HEK293 (cell line): ENCODE data around the gene ASCL5.

ENCODE experiments used
- CTCF ChIP-seq: fragments of 450-650 bp; formaldehyde crosslinking; IDR thresholded peaks from 2 replicates; pipeline ENCODE4 v1.5.1; 2016; ENCODE audit warnings: missing biosample characterization, missing genetic modification characterization
- GLI4 ChIP-seq: fragments of 450-650 bp; formaldehyde crosslinking; IDR thresholded peaks from 2 replicates; pipeline ENCODE4 v1.5.1; 2016; ENCODE audit warnings: missing biosample characterization, missing genetic modification characterization
- KLF9 ChIP-seq: fragments of 450-650 bp; formaldehyde crosslinking; IDR thresholded peaks from 2 replicates; pipeline ENCODE4 v1.5.1; 2016; ENCODE audit warnings: missing biosample characterization, missing genetic modification characterization, low read depth
- RBAK ChIP-seq: fragments of 450-650 bp; formaldehyde crosslinking; IDR thresholded peaks from 2 replicates; pipeline ENCODE4 v1.5.1; 2016; ENCODE audit warnings: missing biosample characterization, missing genetic modification characterization
- SETDB1 ChIP-seq: IDR thresholded peaks from one replicate; pipeline ENCODE4 v1.6.1; 2017; ENCODE audit warnings: mild to moderate bottlenecking, low read length, moderate library complexity, mixed read lengths; ENCODE audit not compliant: insufficient read length
- ZBTB8A ChIP-seq: fragments of 450-650 bp; formaldehyde crosslinking; IDR thresholded peaks from 2 replicates; pipeline ENCODE4 v1.5.1; 2016; ENCODE audit warnings: missing biosample characterization, missing genetic modification characterization
- ZNF121 ChIP-seq: fragments of 450-650 bp; formaldehyde crosslinking; IDR thresholded peaks from 2 replicates; pipeline ENCODE4 v1.5.1; 2016; ENCODE audit warnings: missing biosample characterization, missing genetic modification characterization
- ZNF239 ChIP-seq: fragments of 450-650 bp; formaldehyde crosslinking; IDR thresholded peaks from 2 replicates; pipeline ENCODE4 v1.5.1; 2016; ENCODE audit warnings: missing biosample characterization, missing genetic modification characterization
- ZNF785 ChIP-seq: fragments of 450-650 bp; formaldehyde crosslinking; IDR thresholded peaks from 2 replicates; pipeline ENCODE4 v1.5.1; 2016; ENCODE audit warnings: missing biosample characterization, missing genetic modification characterization

GRCh38 chr1:201088395-201088794 is 38.6 kb downstream of the ASCL5 start:
- no peak for TF ChIP-seq SETDB1
- no peak for TF ChIP-seq CTCF (tag by site-specific recombination)
- no peak for TF ChIP-seq GLI4 (tag by site-specific recombination)
- TF ChIP-seq ZNF785: no peak
- no peak for TF ChIP-seq KLF9 (tag by site-specific recombination)
- TF ChIP-seq ZBTB8A (tag by site-specific recombination): no peak
- TF ChIP-seq ZNF121 (tag by site-specific recombination): no peak
- no peak for TF ChIP-seq ZNF239
- no peak for TF ChIP-seq RBAK (tag by site-specific recombination)
